Stimulated activated naive CD8-positive, alpha-beta T cell treated with anti-CD3 and anti-CD28 coated beads, Interleukin-15, amount 100 ng/mL, for 72 hours (primary cell): ENCODE data around the gene ZNF790.

Experiments used
- ATAC-seq: fragments of 150-1000 bp; cut with Tn5 transposase; 2 replicates; pipeline ENCODE4 v1.10.0; 2021; ENCODE audit warnings: mild to moderate bottlenecking, moderate library complexity
- DNase-seq, 2 donors: peaks; one replicate each; pipeline ENCODE4 v3.0.0; 2021 to 2022
- H3K27ac Mint-ChIP-seq, 2 donors: one replicate each; pipeline ENCODE4 v1.8.0; 2022; ENCODE audit warnings: mild to moderate bottlenecking in 2 of 2, mixed read lengths in 2 of 2, moderate library complexity in 2 of 2
- H3K27me3 Mint-ChIP-seq: one replicate; pipeline ENCODE4 v1.8.0; 2022; ENCODE audit warnings: mixed read lengths
- H3K4me1 Mint-ChIP-seq: one replicate; pipeline ENCODE4 v1.8.0; 2022; ENCODE audit warnings: mild to moderate bottlenecking, mixed read lengths
- H3K4me3 Mint-ChIP-seq, 2 donors: one replicate each; pipeline ENCODE4 v1.8.0; 2022; ENCODE audit warnings: mild to moderate bottlenecking in 2 of 2, mixed read lengths in 2 of 2, moderate library complexity in 1 of 2
- H3K9me3 Mint-ChIP-seq, 2 donors: one replicate each; pipeline ENCODE4 v1.8.0; 2022; ENCODE audit warnings: mixed read lengths in 2 of 2

The ZNF790 gene

DNA sequence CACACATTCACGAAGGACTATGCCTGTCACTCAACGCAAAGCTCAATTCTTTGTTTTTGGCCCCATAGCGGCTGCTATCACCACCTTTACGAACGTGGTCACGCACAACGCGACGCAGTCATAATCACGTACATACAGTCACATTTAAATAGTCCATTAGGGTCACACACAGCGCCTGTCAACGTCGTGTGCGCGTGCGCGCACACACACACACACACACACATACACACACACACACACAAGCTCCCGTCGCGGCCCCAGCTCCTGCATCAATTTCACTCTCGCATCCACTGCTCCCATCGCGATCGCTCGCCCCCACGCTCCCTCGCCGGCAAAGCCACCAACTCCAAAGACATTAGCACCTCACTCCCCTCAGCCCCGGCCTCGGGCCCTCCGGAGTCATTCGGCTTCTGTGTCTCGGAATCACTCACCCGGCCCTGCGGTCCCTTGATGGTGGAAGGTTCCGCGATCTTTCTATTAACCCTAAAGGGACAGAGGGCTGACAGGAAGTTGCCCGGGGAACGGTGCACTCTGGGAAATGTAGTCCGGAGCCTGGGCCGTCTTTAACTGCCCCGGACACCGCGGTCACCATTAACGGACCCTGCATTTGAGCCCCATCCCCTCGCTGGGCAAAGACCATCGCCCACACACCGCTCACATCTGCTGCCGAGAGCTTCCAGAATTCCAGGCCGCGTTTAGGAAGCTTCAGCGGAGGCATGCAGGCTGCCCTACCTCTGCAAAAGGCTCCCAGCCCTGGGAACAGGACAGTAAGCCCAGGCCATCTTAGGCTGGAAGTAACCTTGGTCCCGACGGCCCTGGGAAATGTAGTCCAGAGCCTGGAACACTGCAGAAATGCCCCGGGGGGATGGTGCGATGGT lies at the start of gene ZNF790:
TSS of gene ZNF790 (minus strand) at position 482 of the 878 bp plus-strand sequence. CDS start 12,768 bp downstream, outside the sequence.
- no peaks in the 10 kb centered on the region for H3K27me3 Mint-ChIP-seq
- peak; percentile 98 for ATAC-seq
- no peak within 1 kb of the TSS for H3K4me3 Mint-ChIP-seq
- H3K4me1 Mint-ChIP-seq, result no peaks in the 10 kb centered on the region
- H3K27ac Mint-ChIP-seq, result peak within 1 kb of the TSS; percentile 23 to 73
- peak; percentile 86 to 91 for DNase-seq
- peaks cover 17 to 22% of the 10 kb centered on the region in 2 donors for H3K9me3 Mint-ChIP-seq

DNA sequence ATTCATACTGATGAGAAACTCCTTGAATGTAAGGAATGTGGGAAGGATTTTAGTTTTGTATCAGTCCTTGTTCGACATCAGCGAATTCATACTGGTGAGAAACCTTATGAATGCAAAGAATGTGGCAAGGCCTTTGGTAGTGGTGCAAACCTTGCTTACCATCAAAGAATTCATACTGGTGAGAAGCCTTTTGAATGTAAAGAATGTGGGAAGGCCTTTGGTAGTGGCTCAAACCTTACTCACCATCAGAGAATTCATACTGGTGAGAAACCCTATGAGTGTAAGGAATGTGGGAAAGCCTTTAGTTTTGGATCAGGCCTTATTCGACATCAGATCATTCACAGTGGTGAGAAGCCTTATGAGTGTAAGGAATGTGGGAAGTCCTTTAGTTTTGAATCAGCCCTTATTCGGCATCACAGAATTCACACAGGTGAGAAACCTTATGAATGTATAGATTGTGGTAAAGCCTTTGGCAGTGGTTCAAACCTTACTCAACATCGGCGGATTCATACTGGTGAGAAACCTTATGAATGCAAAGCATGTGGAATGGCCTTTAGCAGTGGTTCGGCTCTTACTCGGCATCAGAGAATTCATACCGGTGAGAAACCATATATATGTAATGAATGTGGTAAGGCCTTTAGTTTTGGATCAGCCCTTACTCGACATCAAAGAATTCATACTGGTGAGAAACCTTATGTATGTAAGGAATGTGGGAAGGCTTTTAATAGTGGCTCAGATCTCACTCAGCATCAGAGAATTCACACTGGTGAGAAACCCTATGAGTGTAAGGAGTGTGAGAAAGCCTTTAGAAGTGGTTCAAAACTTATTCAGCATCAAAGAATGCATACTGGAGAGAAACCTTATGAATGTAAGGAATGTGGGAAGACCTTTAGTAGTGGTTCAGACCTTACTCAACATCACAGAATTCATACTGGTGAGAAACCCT lies 39.1 kb upstream of the ZNF790 start:
- H3K9me3 Mint-ChIP-seq, result peaks cover 41 to 42% of the 10 kb centered on the region in 2 donors
- no peak overlapping the region for H3K27ac Mint-ChIP-seq
- H3K4me1 Mint-ChIP-seq, result no peaks in the 10 kb centered on the region
- no peak for DNase-seq
- no peaks in the 10 kb centered on the region for H3K27me3 Mint-ChIP-seq
- H3K4me3 Mint-ChIP-seq, result no peak overlapping the region
- ATAC-seq, result no peak

DNA sequence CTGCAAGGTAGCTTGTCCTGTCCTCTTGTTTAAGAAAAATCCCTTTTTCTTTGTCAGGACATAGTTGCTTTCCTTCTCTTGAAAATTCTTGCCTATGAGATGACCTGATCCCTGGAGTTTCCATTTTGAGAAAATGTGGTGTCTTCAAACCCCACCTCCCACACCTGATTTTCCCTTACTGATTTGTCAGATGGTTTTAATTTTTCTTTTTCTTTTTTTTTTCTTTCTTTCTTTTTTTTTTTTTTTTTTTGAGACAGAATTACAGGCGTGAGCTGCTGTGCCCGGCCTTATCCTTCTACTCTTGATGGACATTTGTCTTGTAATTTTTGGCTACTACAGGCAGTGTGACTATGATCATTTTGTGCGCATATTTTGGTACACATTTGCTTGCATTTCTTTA lies 13.7 kb upstream of the ZNF790 start:
- no peak for ATAC-seq
- H3K27ac Mint-ChIP-seq, result no peak overlapping the region
- H3K4me3 Mint-ChIP-seq, result no peak overlapping the region
- peaks cover 24 to 27% of the 10 kb centered on the region in 2 donors for H3K9me3 Mint-ChIP-seq
- H3K27me3 Mint-ChIP-seq, result no peaks in the 10 kb centered on the region
- DNase-seq, result no peak
- H3K4me1 Mint-ChIP-seq, result no peaks in the 10 kb centered on the region

DNA sequence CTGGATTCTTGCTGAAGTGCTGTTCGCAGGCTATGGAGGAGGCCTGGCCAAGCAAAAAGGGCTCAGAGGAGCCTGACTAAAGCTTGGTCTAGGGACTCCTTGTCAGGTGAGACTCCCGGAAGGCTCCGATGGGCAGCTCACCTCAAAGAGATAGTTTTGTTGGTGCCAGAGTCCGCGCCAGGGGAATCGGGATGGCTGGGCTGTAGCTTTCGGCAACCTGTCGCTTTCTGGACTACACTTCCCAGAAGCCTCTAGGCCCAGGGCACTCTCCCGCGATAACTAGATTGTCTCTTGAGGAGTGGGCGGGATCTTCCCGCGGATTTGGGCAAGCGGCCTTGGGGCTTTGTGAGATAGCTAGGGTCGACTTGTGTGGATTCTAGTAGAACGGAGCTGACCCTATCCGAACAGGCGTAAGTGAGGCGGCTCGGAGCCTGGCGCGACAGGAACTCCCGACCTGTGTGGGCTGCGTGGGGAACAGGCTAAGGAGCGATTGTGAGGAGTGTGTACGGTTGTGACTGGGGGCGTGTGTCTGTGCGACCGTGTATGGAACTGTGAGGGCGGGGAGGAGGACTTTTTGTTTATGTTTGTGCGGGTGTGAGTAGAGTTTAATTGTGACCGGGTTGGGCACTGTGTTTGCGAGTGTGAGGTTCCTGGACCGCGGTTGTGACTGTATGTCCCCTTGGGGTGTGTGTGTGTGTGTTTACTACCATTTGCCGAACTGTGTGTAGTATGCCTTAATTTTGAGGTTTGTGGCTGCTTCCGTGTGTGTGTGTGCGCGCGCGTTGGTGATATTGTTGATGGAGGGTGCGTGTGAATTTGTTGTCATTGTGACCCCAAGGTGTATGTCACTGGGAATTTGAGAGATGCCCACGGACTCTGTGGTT lies 12.6 kb upstream of the ZNF790 start, which contains the start of gene ZNF345:
TSS of gene ZNF345 (plus strand) at position 318 of the 884 bp plus-strand sequence. CDS start 25,955 bp downstream, outside the sequence.
- peaks cover 18 to 21% of the 10 kb centered on the region in 2 donors for H3K9me3 Mint-ChIP-seq
- ATAC-seq, result peak; percentile 87
- H3K27ac Mint-ChIP-seq, result no peak within 1 kb of the TSS

DNA sequence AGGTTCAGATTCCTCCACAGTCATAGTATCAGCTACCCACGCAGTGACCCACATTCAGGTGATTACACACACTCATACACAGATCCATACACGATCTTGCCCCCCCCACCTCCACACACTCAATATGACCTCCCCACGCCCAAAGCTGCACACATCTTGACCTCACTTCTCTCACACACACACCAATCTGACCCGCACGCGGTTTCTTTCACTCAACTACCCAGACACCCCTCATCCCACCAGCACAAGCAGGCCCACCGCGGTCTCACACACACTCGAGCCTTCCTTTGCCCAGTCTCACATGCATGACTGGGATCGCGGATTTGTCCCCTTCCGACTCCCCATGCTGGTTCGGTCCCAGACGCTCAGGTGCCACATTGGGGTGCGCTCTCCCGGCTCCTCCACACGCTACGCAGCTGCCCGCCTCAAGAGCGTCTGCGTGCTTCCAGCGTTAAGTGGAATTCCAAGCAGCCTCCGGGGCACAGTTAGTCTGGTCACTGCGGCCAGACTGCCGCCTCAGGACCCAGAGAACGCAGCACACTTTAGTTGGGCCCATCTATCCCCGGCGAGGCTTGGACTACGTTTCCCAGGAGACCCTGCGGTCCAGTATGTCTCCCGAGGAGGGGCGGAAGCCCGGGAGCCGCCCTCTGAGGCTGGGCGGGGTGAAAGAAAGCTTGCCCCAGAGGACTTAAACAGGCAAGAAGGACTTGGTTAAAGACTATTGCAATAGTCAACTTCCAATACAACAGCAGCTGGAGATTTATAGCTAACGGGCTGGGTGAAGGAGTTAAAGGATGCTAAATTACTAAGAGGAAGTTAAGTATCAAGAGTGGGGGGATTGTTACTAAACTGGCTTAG lies 11.7 kb upstream of the ZNF790 start:
- Mint-ChIP-seq H3K4me3 (no peak overlapping the region), H3K9me3 (peaks cover 14 to 23% of the 10 kb centered on the region in 2 donors), H3K27me3 (no peaks in the 10 kb centered on the region), H3K4me1 (no peaks in the 10 kb centered on the region), H3K27ac (no peak overlapping the region)
- DNase-seq (peak; percentile 86 to 91), ATAC-seq (peak; percentile 93)

More for the DNA sequence above, 12.6 kb upstream of the ZNF790 start, which contains the start of gene ZNF345:
- DNase-seq, result peak; percentile 86 to 91
- Mint-ChIP-seq H3K27me3 (no peaks in the 10 kb centered on the region), H3K4me3 (no peak within 1 kb of the TSS), H3K4me1 (no peaks in the 10 kb centered on the region)

DNA sequence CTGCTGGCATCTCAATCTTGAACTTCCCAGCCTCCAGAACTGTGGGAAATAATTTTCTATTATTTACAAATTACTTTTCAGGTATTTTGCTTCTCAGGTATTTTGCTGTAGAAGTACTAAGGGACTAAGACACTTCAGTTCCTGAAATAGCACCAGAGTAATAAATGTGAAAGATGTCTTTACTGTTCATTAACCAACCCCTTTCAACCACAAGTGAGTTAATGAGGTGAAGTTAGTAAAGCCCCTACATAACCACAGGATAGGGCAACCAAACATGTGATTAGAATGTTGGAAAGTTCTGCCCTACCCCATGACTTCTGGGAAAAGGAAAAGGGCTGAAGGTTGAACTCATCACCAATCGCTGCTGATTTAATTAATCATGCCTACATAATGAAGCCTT lies 9.8 kb upstream of the ZNF790 start:
- peaks cover 8 to 14% of the 10 kb centered on the region in 2 donors for H3K9me3 Mint-ChIP-seq
- H3K4me3 Mint-ChIP-seq, result peak overlapping the region in 1 of 2 donors; percentile 91
- DNase-seq (no peak), ATAC-seq (no peak)
- H3K27ac Mint-ChIP-seq, result peak overlapping the region; percentile 50 to 97
- H3K27me3 Mint-ChIP-seq, result no peaks in the 10 kb centered on the region
- H3K4me1 Mint-ChIP-seq, result no peaks in the 10 kb centered on the region

DNA sequence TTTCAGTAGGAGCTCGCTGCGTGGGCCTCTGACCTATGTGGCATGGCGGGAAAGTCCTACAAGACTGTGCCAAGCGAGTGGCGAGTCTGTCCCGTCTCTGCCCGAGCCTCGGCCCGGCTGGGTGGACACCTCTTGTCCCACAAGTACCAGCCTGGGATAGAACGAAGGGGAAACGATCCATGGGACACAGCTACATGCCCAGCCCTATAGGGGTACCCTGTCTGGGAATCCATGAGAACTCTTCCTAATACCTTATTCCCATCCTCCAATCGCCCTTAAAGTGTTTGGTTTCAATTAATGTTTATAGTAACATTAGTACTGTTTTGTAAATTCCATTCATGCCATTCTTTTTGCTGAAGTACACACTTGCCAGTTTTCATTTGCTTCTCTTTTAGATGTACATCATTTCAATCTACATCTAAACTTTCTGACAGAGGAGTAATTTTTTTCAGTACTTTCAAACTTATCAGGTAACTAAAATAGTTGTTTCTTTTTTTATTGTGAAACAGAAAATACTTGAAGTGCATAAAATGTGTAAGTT lies 667 bp upstream of the ZNF790 start:
- Mint-ChIP-seq H3K27me3 (no peaks in the 10 kb centered on the region), H3K4me3 (no peak overlapping the region), H3K4me1 (no peaks in the 10 kb centered on the region), H3K9me3 (peaks cover 13 to 22% of the 10 kb centered on the region in 2 donors), H3K27ac (peak overlapping the region; percentile 23 to 73)
- DNase-seq (no peak), ATAC-seq (no peak)

DNA sequence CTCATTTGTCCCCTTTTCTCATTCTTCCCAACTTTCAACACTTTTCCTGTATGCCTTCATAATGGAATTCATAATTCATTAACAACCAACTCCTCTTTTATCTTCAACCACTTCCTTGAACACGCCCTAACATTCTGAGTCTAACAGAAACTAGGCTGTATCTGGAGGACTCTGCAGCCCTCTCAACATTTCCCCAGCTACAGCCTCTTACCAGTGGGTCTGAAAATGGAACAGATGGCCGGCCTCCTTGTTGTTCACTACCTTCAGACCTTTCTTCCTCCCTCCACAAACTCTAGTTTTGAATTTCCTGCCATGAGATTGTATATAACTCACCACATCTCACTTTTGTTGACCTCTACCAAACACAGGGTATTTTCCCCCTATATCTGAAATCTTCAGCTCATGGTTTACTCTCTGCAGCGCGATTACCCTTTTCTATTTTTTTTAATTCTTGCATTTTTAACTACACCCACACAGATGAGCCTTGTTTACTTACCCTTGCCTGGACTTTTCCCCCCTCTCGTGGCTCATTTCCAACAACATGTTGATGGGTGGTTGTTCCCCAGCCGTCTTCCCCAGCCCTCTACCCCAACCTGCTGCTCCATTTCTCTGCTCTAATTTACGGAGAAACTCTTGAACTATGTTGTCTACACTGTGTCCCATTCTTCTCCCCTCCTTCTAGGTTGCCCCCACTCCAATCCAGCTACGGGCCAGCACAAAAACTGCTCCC lies 846 bp downstream of the ZNF790 start:
- DNase-seq (no peak), ATAC-seq (no peak)
- Mint-ChIP-seq H3K27ac (no peak overlapping the region), H3K27me3 (no peaks in the 10 kb centered on the region), H3K4me3 (no peak overlapping the region), H3K4me1 (no peaks in the 10 kb centered on the region), H3K9me3 (peaks cover 21 to 26% of the 10 kb centered on the region in 2 donors)

DNA sequence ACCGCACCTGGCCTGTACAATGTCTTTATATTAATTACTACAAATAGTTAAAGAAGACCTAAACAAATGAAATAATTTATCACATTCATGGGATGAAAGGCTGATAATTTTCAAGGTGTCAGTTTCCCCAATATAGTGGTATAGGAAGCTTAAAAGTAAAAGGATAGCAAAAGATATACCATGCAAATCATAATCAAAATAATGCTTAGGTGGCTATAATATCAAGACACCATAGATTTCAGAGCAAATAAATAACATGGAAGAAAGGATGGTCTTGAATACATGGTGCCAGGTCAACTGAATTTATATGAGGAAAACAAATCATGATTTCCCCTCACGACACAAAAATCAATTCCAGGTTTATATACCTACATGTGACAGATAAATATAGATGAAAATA lies 4.8 kb downstream of the ZNF790 start:
- no peak for DNase-seq
- ATAC-seq, result no peak
- H3K9me3 Mint-ChIP-seq, result peaks cover 29 to 38% of the 10 kb centered on the region in 2 donors
- H3K27me3 Mint-ChIP-seq, result no peaks in the 10 kb centered on the region
- no peak overlapping the region for H3K27ac Mint-ChIP-seq
- H3K4me3 Mint-ChIP-seq, result no peak overlapping the region
- no peaks in the 10 kb centered on the region for H3K4me1 Mint-ChIP-seq

- ATAC-seq (no peak), DNase-seq (no peak)
- no peak overlapping the region for H3K27ac Mint-ChIP-seq
- H3K4me1 Mint-ChIP-seq, result no peaks in the 10 kb centered on the region
- H3K27me3 Mint-ChIP-seq, result no peaks in the 10 kb centered on the region
- no peak overlapping the region for H3K4me3 Mint-ChIP-seq
- H3K9me3 Mint-ChIP-seq, result peaks cover 55 to 56% of the 10 kb centered on the region in 2 donors
Measured at GRCh38 chr19:36821758-36822157, 16.4 kb downstream of the ZNF790 start.

GRCh38 chr19:36819130-36819630 lies 19.0 kb downstream of the ZNF790 start:
- no peak for ATAC-seq
- H3K9me3 Mint-ChIP-seq, result peaks cover 32 to 36% of the 10 kb centered on the region in 2 donors
- no peak overlapping the region for H3K4me3 Mint-ChIP-seq
- no peak for DNase-seq
- no peak overlapping the region for H3K27ac Mint-ChIP-seq
- no peaks in the 10 kb centered on the region for H3K27me3 Mint-ChIP-seq
- no peaks in the 10 kb centered on the region for H3K4me1 Mint-ChIP-seq

GRCh38 chr19:36807029-36807428 lies 31.2 kb downstream of the ZNF790 start:
- Mint-ChIP-seq H3K4me1 (no peaks in the 10 kb centered on the region), H3K27me3 (no peaks in the 10 kb centered on the region), H3K27ac (no peak overlapping the region), H3K9me3 (peaks cover 43 to 45% of the 10 kb centered on the region in 2 donors), H3K4me3 (no peak overlapping the region)
- DNase-seq (no peak), ATAC-seq (no peak)

GRCh38 chr19:36805364-36805763 lies 32.8 kb downstream of the ZNF790 start:
- ATAC-seq, result no peak
- peaks cover 31 to 41% of the 10 kb centered on the region in 2 donors for H3K9me3 Mint-ChIP-seq
- no peaks in the 10 kb centered on the region for H3K27me3 Mint-ChIP-seq
- no peaks in the 10 kb centered on the region for H3K4me1 Mint-ChIP-seq
- no peak overlapping the region for H3K4me3 Mint-ChIP-seq
- DNase-seq, result no peak
- peak overlapping the region in 1 of 2 donors; percentile 57 for H3K27ac Mint-ChIP-seq
